ENCODE data around the gene GCK. TPM values are rescaled to one million over a fixed set of nuclear protein-coding genes. Genes with fewer than 3 reads are reported as not detected.
"Not testable (repeated sequence)": the region's sequence is repeated elsewhere in the genome, so short reads cannot be mapped to it uniquely, and the experiment has no call there.

Gene GCK
- total RNA-seq, 1 donor from 2014 or later: not detected

GRCh38 chr7:44183386-44183785 is 5.9 kb downstream of the GCK start:
- intact Hi-C loops (cut with micrococcal nuclease): no loop called here

GRCh38 chr7:44182827-44183226 is 6.4 kb downstream of the GCK start:
- intact Hi-C loops (cut with micrococcal nuclease): no loop called here

- intact Hi-C loops (cut with micrococcal nuclease): no loop called here
Observed at GRCh38 chr7:44180631-44181030, 8.6 kb downstream of the GCK start.

GRCh38 chr7:44177570-44178131 is 11.6 kb downstream of the GCK start:
- intact Hi-C loops (cut with micrococcal nuclease): no loop called here

DNA sequence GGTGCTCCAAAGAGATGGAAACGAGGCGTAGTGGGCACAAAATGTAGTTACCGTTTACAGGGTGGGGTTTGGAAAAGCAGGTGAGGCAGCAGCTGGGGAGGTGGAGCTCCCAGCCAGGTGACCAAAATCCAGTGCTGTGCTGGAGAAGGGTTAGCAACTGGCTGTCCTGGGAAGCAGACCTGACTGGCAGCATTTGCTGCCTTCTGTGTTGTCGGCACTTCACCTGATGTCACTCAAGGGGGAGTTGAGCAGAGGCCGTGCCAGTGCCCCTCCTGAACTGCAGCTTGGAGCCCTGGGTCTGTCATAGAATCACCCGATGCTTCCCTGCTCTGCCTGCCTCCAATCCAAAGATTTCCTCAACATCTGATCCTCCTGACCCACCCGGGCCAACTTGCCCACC is 12.8 kb downstream of the GCK start:
- intact Hi-C loops (cut with micrococcal nuclease): no loop called here

- intact Hi-C loops (cut with micrococcal nuclease): no loop called here
Observed at GRCh38 chr7:44175730-44176129, 13.5 kb downstream of the GCK start.

DNA sequence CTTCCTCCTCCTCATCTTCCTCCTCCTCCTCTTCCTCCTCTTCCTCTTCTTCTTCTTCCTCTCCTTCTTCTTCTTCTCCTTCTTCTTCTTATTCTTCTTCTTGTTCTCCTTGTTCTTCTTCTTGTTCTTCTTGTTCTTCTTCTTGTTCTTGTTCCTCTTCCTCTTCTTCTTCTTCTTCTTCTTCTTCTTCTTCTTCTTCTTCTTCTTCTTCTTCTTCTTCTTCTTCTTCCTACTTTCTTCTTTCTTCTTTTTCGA is 14.6 kb downstream of the GCK start:
- intact Hi-C loops (cut with micrococcal nuclease): not testable (repeated sequence)

- intact Hi-C loops (cut with micrococcal nuclease): no loop called here
Observed at GRCh38 chr7:44173911-44174693, 15.1 kb downstream of the GCK start.

GRCh38 chr7:44172803-44173424 is 16.3 kb downstream of the GCK start:
- intact Hi-C loops (cut with micrococcal nuclease): no loop called here

GRCh38 chr7:44172352-44172751 is 16.9 kb downstream of the GCK start:
- intact Hi-C loops (cut with micrococcal nuclease): no loop called here

DNA sequence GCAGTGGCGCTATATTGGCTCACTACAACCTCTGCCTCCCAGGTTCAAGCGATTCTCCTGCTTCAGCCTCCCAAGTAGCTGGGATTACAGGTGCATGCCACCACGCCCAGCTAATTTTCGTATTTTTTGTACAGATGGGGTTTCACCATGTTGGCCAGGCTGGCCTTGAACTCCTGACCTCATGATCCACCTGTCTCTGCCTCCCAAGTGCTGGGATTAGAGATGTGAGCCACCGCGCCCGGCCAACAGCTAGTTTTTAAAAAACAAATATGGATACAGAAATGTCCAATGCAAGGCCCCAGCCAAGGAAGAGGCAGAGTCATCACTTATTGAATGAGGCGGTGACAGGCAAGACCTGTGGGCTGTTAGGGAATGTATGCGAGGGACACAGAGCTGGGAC is 17.3 kb downstream of the GCK start:
- intact Hi-C loops (cut with micrococcal nuclease): not testable (repeated sequence)

- intact Hi-C loops (cut with micrococcal nuclease): no loop called here
Observed at GRCh38 chr7:44167920-44168319, 21.3 kb downstream of the GCK start.

DNA sequence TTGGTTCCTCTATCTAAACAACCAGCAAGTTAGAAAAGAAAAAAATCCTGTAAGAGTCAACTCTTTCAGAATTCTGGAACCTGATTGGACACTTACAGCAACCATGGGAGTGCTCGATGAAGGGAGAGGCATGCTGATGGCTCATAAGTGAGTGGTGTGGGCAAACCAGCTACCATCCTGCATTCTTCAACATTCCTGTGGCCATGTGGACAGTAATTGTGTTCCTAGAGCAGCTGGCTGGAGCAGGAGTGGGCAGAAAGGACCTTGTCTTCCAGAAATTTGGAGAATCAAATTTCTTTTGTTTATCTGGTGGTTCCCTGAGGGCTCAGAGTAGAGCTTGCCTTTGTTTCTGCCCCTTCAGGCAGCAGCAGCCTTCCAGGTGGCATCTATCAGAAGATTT is 25.6 kb downstream of the GCK start:
- intact Hi-C loops (cut with micrococcal nuclease): no loop called here

- intact Hi-C loops (cut with micrococcal nuclease): no loop called here
Observed at GRCh38 chr7:44162785-44163395, 26.3 kb downstream of the GCK start.

GRCh38 chr7:44162179-44162578 is 27.1 kb downstream of the GCK start:
- intact Hi-C loops (cut with micrococcal nuclease): no loop called here

DNA sequence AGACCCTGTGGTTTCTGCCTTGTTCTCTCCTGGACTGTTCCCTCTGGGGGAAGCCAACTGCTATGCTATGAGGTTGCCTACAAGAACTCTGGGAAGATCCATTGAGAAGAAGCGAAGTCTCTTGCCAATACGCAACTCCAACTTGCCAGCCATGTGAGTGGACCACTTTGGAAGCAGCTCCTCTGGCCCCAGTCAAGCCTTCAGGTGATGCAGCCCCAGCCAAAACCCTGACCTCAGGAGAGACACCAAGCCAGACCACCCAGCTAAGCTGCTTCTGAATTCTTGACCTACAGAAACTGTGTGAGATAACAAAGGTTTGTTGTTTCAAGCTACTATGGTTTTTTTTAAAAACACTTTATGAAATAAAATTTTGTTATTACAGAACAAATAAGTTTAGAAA is 27.9 kb downstream of the GCK start:
- intact Hi-C loops (cut with micrococcal nuclease): no loop called here

GRCh38 chr7:44159824-44160630 is 29.2 kb downstream of the GCK start:
- intact Hi-C loops (cut with micrococcal nuclease): no loop called here

GRCh38 chr7:44158873-44159631 is 30.2 kb downstream of the GCK start:
- intact Hi-C loops (cut with micrococcal nuclease): no loop called here

DNA sequence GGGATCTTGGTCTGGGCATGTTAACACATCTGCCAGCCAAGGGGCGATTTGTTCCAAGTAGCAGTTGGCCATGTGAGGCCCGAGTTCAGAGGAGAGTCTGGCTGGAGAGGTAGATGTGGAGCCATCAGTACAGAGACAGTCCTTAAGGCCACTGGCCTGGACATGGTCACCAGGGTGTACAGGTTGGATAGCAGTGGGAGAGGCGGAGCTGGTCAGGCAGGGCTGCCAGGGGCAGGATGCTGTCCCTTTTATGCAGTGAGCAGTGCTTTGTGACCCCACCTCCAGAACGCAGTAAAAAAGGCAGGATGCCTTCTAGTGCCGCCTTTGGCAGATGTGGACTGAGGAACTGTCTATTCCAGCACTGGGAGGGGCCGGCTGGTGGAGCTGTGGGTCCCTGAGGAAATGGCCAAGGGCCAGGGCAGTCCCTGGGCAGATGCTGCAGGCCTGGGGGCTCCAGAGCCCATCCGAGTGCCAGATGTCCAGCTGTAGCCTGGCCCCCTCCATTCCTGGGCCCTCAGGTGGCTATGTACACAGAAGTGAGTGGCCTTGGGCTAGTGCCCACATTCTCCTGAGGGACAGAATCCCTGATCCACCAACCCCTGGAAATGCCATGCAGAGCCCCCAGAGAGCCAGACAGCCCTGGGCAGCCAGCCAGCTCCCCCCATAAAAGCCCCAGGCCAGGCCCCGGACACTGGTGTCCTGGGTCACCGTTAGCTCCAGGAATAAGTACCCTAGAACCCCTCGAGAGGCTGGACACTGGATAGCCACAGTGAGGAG is 31.0 kb downstream of the GCK start:
- intact Hi-C loops (cut with micrococcal nuclease): no loop called here
